Measurements from ENCODE around the gene MAP2.

MAP2 gene

DNA sequence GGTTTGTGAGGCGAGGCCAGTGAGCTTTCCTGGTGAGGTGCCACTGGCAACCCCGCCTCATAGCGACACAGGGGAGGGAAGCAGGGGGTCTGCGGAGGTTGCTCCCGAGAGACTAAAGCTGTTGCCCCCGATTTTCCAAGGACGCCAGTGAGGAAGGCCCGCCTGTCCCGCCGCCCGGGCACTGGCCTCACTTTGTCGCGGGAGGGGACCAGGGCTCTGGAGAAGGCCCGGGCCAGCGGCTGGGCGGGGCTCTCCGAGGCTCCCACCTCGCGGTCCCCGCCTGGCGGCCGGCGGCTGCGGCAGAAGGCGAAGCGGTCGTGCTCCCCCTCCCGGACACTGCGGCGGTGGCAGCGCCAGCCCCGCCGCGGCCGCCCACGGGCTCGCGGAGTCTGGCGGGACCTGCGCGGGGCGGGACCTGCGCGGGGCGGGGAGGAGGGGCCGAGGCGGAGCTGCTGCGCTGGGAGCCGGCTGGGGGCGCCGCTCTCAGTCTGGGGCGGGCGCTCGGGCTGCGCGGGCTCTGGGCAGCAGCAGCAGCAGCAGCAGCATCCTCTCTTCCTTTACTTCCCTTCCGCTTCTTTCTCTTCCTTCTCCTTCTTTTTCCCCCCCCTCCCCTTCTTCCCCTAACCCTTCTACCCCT is at the start of gene MAP2:
MAP2 (plus strand) TSS at position 486 of the 637 bp plus-strand sequence. CDS start 229,124 bp downstream, outside the sequence.
- peak; percentile 97 for ATAC-seq

GRCh38 chr2:209376686-209377085 is 47.2 kb upstream of the MAP2 start:
- ATAC-seq (no peak), DNase-seq (no peak)

More for the DNA sequence above, at the start of gene MAP2:
- DNase-seq, result peak; percentile 77

DNA sequence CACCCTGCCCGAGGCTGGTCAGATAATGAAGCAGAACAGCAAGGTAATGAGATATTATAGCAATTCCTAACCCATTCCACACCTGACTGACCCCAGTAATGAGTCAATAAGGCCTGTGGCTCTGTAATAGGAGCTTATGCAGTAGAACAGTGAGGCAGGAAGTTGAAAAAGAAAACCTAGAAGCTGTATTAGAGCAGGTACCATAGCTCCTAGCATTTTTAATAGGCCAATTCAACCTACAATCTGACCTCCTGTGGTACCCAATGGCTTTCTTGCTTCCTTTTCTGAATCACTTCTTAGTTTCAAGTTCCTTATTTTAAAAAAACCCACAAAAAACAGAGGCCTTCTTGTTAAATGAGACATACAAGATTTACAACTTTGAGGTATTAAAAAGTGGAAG is 43.6 kb upstream of the MAP2 start:
- no peak for ATAC-seq
- no peak for DNase-seq

- no peak for ATAC-seq
Measured at GRCh38 chr2:209381091-209381490, 42.8 kb upstream of the MAP2 start.

GRCh38 chr2:209382775-209383174 is 41.1 kb upstream of the MAP2 start:
- no peak for ATAC-seq
- no peak for DNase-seq

More at GRCh38 chr2:209381091-209381490, 42.8 kb upstream of the MAP2 start:
- DNase-seq, result no peak

- DNase-seq (no peak), ATAC-seq (no peak)
Measured at GRCh38 chr2:209383212-209383611, 40.6 kb upstream of the MAP2 start.

GRCh38 chr2:209387389-209387788 is 36.5 kb upstream of the MAP2 start:
- DNase-seq, result no peak

DNA sequence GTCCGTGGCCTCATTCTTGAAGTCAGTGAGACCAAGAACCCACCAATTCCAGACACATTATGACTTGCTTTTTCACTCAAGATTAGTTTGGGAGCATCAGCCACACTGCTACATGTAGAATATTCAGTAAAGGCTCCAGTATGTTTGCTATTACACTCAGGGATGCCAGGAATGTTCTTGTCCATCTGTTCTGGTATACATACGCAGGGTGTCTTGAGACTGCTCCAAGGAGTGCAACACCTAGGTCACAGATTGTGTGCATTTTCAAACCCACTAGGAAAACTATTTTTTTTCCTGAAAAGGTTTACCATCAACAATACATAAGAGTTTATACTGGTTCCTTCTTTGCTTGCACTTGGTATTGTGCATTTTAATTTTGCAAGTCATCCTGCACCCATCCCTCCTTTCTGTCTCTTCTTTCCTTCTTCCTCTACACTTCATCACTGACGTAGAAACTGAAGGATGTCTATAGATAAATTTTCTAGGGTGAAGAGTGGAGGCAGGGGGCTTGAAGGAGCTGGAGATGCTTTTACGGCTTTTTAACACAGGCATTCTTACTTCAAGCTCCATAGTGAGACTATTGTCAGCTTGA is 35.3 kb upstream of the MAP2 start:
- no peak for DNase-seq
- ATAC-seq, result no peak

More at GRCh38 chr2:209387389-209387788, 36.5 kb upstream of the MAP2 start:
- ATAC-seq, result no peak

- DNase-seq (no peak), ATAC-seq (no peak)
Measured at GRCh38 chr2:209389171-209389618, 34.7 kb upstream of the MAP2 start.

DNA sequence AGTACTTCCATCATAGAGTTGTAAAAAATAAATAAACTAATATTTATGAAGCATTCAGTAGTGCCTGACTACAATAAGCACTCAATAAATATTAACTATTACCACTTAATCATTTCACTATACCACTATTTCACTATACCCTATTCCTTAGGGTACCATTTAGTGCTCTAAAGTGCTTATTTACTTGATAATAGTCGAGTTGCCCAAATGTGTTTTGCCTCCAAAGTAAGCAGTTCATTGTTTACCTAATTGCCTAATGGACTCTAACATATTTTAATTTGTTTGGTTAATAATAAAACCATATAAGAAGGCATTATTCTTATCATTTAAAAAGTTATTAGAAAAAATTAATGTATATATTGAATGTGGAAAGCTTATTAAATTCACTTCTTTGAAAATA is 33.0 kb upstream of the MAP2 start:
- no peak for ATAC-seq

GRCh38 chr2:209391776-209392401 is 32.0 kb upstream of the MAP2 start:
- ATAC-seq (no peak), DNase-seq (no peak)

More for the DNA sequence above, 33.0 kb upstream of the MAP2 start:
- DNase-seq, result no peak

GRCh38 chr2:209395229-209395628 is 28.6 kb upstream of the MAP2 start:
- ATAC-seq (no peak), DNase-seq (no peak)

DNA sequence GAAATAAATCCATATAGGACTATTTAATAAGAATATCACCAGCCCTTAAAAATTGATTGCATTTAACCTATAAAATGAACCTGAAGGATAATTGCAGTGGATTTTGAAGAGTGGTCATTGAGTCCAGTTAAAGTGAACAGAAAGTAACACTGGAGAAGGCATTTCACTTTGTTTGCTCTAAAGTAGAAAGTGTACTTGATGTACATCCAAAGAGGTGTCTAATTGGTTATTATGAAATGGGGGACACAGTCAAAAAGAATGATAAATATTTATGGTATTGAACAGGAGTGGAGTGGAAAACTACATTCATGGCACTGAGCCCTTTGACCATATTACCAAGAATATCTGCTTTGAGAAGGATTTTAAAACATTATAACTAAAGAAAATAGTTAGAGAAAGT is 28.2 kb upstream of the MAP2 start:
- DNase-seq, result no peak
- no peak for ATAC-seq

DNA sequence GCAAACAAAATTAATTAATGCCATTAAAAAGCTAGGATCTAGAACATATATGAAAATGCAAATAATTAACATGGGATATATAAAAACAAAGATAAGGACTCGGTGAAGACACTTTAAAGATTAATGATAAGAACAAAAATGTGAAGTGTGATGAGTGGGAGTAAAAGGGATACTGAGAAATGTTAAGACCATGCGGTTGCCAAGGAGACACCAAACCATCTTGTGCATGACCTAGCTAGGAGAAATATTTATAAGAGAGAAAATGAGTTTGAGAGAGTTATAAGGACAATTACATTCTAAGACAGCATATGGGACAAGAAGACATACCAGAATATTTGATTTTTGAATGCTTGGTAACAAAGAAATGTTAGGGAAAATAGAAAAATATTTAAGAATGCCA is 25.4 kb upstream of the MAP2 start:
- no peak for ATAC-seq
- no peak for DNase-seq

DNA sequence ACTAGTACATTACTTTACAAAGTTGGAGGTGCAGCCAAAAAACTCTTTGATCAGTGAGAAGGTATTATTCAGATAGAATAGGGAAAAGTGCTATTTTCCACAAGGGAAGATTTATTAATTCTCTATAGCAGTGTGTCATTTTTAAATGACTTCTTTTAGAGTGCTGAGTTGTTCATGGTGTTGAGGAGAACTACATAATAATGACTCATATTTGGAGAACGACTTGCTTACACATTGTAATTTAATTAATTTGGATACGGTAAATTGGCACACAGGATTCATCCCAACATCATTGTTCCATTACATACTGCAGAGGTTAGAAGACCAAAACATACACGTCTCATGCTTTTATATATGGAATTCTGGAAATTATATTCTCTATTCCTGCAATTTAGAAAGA is 22.1 kb upstream of the MAP2 start:
- DNase-seq, result no peak
- ATAC-seq, result no peak

DNA sequence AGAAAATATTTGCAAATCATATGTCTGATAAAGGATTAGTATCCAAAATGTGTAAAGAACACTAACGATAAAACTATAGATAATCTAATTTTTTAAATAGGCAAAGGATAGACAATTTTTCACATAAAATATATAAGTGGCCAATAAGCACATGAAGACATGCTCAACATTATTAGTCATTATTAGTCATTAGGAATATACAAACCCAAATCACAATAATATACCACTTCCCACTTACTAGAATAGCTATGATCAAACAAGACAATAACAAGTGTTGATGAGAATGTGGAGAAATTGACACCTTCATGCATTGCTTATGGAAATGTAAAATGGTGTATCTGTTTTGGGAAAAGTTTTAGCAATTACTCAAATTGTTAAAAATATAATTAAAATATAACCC is 12.6 kb upstream of the MAP2 start:
- ATAC-seq, result no peak
- DNase-seq, result no peak

- no peak for DNase-seq
- no peak for ATAC-seq
Measured at GRCh38 chr2:209411718-209412117, 12.1 kb upstream of the MAP2 start.

- DNase-seq, result no peak
- ATAC-seq, result no peak
Measured at GRCh38 chr2:209413311-209414014, 10.4 kb upstream of the MAP2 start.

DNA sequence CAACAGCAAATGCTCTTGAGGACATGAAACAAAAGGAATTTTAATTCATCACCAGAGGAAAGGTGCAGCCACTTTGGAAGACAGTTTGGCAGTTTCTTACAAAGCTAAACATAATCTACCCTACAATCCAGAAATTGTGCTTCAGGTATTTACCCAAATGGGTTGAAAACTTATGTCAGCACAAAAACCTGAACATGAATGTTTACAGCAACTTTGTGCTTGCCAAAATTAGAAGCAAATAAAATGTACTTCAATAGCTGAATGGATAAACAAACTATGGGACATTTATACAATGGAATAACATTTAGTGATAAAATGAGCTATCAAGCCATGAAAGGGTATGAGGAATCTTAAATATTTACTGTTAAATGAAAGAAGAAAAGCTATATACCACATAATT is 6.9 kb upstream of the MAP2 start:
- DNase-seq (no peak), ATAC-seq (no peak)

DNA sequence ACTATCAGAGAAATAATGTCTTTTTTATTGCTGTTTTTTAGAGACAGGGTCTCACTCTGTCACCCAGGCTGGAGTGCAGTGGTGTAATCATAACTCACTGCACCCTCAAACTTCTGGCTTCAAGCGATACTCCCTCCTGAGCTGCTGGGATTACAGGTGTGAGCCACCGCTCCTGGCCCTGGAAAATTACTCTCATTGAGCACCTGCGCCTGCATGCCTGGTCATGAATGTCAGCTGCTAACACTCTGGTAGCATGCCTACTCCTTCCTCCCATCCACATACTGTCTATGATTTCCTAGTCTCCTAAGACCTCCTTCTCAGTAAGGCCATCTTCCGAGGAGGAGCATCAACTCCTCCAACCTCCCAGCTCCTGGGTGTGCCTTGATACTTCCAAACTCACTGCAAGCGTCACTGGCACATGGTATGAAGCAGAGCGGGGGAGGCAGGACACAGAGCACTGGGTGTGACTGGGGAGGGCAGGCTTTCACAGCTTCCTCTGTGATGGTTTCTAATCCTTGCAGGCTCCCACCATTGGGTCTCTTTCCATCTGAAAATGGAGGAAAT is 1.6 kb upstream of the MAP2 start:
- no peak for DNase-seq
- ATAC-seq, result no peak

DNA sequence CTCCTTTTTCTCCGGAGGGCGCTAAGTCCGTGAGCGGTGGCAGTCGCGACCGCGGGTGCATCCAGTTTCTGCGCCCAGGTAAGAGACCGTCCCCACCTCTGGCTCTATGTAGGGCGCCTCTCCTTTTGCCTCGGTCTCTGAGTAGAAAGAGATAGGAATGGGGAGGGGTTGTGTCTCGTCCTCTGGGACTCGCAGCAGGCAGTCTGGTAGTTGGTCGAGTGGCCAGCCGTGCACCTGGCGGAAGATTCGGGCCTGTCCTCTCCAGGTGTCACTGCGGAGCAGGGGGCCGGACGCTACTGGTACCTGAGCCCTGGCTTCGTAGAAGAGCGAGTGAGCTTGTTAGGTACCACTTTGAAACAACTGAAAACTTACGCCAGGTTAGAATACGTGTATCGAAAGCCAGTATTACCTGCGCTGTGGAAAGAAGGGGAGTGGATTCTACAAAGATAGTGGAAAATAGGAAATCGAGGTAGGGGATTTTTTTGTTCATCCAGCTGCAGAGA is 403 bp downstream of the MAP2 start:
- no peak for ATAC-seq
- no peak for DNase-seq

DNA sequence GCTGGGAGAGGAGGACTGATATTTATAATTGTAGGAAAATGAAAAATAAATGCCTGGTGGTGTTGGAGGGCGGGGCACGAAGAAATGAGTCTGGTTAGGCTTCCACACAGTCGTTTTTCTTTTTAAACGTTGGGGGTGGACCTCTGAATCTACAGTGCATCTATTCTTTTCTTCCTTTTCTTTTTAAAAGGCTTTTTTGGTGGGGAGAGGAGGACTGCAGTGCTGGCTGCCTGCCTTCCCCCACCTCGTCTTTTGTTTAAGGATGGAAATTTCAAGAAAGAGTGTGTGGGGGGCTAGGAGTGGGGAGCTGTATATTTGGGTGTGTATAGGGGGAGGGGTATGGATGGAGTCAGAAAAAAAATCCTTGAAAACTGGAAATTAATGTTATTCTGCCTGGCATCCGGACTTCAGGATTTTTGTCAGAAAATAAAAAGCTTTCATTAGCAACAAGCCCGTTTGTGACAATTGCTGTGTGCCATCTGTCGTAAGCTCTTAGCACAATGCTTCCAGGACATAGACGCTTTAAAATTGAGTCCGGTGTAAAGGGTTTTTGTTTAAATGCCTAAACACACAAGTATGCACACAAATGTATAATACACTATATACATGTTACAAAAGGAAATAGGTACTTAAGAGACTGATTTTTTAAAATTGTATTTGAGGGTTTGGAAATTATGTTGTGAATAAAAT is 1.1 kb downstream of the MAP2 start:
- DNase-seq (no peak), ATAC-seq (no peak)

All from stimulated activated naive CD8-positive, alpha-beta T cell treated with anti-CD3 and anti-CD28 coated beads, Interleukin-15, Interleukin-2, amounts not matched to agents 100 U/mL and 50 U/mL, for 24 hours (primary cell).